NCI-H2227 (cell line): Measurements from ENCODE around the gene RBM45.

Experiments used
- DNase-seq: peaks from one replicate; lab custom pipeline; 2025; ENCODE audit not compliant: unreplicated experiment; lab: John Stamatoyannopoulos, UW

RBM45 gene

GRCh38 chr2:178155524-178155923 lies 43.3 kb downstream of the RBM45 start:
- no peak for DNase-seq

GRCh38 chr2:178157574-178157973 lies 45.3 kb downstream of the RBM45 start:
- DNase-seq: no peak

- no peak for DNase-seq
These were observed 47.7 kb downstream of the RBM45 start for GRCh38 chr2:178159966-178160365.

- no peak for DNase-seq
These were observed 48.4 kb downstream of the RBM45 start for GRCh38 chr2:178160601-178161000.

- no peak for DNase-seq
These were observed 51.2 kb downstream of the RBM45 start for GRCh38 chr2:178163395-178163794.

GRCh38 chr2:178163911-178164310 lies 51.7 kb downstream of the RBM45 start:
- no peak for DNase-seq

GRCh38 chr2:178173657-178174056 lies 61.4 kb downstream of the RBM45 start:
- DNase-seq: no peak

GRCh38 chr2:178177066-178177679 lies 64.9 kb downstream of the RBM45 start:
- no peak for DNase-seq
